ENCODE measurements around the gene ABCC5. TPM values are rescaled to one million over a fixed set of nuclear protein-coding genes. Genes with fewer than 3 reads are reported as not detected.

Gene ABCC5
- total RNA-seq, 1 donor from 2014 or later: 52.0 TPM

GRCh38 chr3:183920416-183920815, 97.3 kb downstream of the ABCC5 start:
- Histone ChIP-seq H3K36me3 (ENCODE audit: insufficient read depth, low read length) (peaks cover 13% of the 10 kb centered on the region), H3K9me3 (ENCODE audit: insufficient read depth, low read depth, low read length) (no peaks in the 10 kb centered on the region), H3K9ac (ENCODE audit: low read length) (no peak overlapping the region), H3K27me3 (ENCODE audit: insufficient read depth, low read length) (no peaks in the 10 kb centered on the region), H3K4me1 (ENCODE audit: insufficient read depth, low read length) (no peaks in the 10 kb centered on the region), H3K4me3 (ENCODE audit: insufficient read depth, low read depth, low read length) (no peak overlapping the region), H3K27ac (ENCODE audit: low read depth, low read length) (no peak overlapping the region), H4K20me1 (ENCODE audit: insufficient read depth, low read length) (no peaks in the 10 kb centered on the region), H3K4me2 (ENCODE audit: low read length) (no peak overlapping the region), H3K79me2 (ENCODE audit: insufficient read depth, low read length) (no peaks in the 10 kb centered on the region), H2AFZ (ENCODE audit: low read depth, low read length) (no peak overlapping the region)
- no peak for FAIRE-seq
- no peaks in the 10 kb centered on the region for H3K4me1 Mint-ChIP-seq (ENCODE audit: low read depth, unreplicated experiment)
- TF ChIP-seq EZH2 (IDR thresholded peaks at IDR 0.05; ENCODE audit: insufficient read depth, low read length): no peak
- TF ChIP-seq, protein P1, sequence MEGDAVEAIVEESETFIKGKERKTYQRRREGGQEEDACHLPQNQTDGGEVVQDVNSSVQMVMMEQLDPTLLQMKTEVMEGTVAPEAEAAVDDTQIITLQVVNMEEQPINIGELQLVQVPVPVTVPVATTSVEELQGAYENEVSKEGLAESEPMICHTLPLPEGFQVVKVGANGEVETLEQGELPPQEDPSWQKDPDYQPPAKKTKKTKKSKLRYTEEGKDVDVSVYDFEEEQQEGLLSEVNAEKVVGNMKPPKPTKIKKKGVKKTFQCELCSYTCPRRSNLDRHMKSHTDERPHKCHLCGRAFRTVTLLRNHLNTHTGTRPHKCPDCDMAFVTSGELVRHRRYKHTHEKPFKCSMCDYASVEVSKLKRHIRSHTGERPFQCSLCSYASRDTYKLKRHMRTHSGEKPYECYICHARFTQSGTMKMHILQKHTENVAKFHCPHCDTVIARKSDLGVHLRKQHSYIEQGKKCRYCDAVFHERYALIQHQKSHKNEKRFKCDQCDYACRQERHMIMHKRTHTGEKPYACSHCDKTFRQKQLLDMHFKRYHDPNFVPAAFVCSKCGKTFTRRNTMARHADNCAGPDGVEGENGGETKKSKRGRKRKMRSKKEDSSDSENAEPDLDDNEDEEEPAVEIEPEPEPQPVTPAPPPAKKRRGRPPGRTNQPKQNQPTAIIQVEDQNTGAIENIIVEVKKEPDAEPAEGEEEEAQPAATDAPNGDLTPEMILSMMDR (IDR thresholded peaks at IDR 0.05; ENCODE audit: insufficient read depth, low read depth, low read length): no peak
- H3K27ac Mint-ChIP-seq (ENCODE audit: unreplicated experiment): no peak overlapping the region
- H3K9me3 Mint-ChIP-seq (ENCODE audit: unreplicated experiment): peaks cover 2% of the 10 kb centered on the region
- no peaks in the 10 kb centered on the region for H3K27me3 Mint-ChIP-seq (ENCODE audit: low read depth, unreplicated experiment)
- H3K36me3 Mint-ChIP-seq (ENCODE audit: low read depth, unreplicated experiment): peaks cover 24% of the 10 kb centered on the region
- no peak overlapping the region for H3K4me3 Mint-ChIP-seq (ENCODE audit: unreplicated experiment)
- no peak for DNase-seq (ENCODE audit: low read depth)

DNA sequence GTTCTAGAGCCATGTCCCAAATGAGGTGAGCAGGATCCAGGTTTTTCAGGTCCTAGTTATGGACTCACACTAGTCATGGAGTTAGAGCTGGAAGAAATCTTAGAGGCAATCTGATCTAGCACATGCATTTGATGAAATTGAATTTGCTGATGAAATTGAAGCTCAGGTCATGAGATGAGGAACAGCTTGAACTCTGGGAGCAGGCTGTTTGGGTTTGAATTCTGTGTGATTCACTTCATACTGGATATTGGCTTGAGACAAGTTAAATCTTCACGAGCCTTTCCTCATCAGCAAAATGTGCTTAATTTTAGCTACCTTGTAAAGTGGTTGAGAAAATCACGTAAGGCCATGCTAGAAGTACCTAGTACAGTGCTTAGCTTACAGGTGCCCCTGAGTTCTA, 99.5 kb downstream of the ABCC5 start:
- Mint-ChIP-seq H3K9me3 (ENCODE audit: unreplicated experiment) (peaks cover 2% of the 10 kb centered on the region), H3K27me3 (ENCODE audit: low read depth, unreplicated experiment) (peaks cover 3% of the 10 kb centered on the region), H3K27ac (ENCODE audit: unreplicated experiment) (no peak overlapping the region), H3K4me3 (ENCODE audit: unreplicated experiment) (no peak overlapping the region), H3K36me3 (ENCODE audit: low read depth, unreplicated experiment) (peaks cover 19% of the 10 kb centered on the region), H3K4me1 (ENCODE audit: low read depth, unreplicated experiment) (no peaks in the 10 kb centered on the region)
- Histone ChIP-seq H3K27ac (ENCODE audit: low read depth, low read length) (no peak overlapping the region), H3K9me3 (ENCODE audit: insufficient read depth, low read depth, low read length) (no peaks in the 10 kb centered on the region), H3K9ac (ENCODE audit: low read length) (no peak overlapping the region), H2AFZ (ENCODE audit: low read depth, low read length) (no peak overlapping the region), H3K4me3 (ENCODE audit: insufficient read depth, low read depth, low read length) (no peak overlapping the region), H3K36me3 (ENCODE audit: insufficient read depth, low read length) (peaks cover 13% of the 10 kb centered on the region), H4K20me1 (ENCODE audit: insufficient read depth, low read length) (no peaks in the 10 kb centered on the region), H3K27me3 (ENCODE audit: insufficient read depth, low read length) (no peaks in the 10 kb centered on the region), H3K79me2 (ENCODE audit: insufficient read depth, low read length) (no peaks in the 10 kb centered on the region), H3K4me2 (ENCODE audit: low read length) (no peak overlapping the region), H3K4me1 (ENCODE audit: insufficient read depth, low read length) (no peaks in the 10 kb centered on the region)
- FAIRE-seq: no peak
- DNase-seq (ENCODE audit: low read depth): no peak
- no peak for TF ChIP-seq EZH2 (IDR thresholded peaks at IDR 0.05; ENCODE audit: insufficient read depth, low read length)
- TF ChIP-seq, protein P1 (IDR thresholded peaks at IDR 0.05; ENCODE audit: insufficient read depth, low read depth, low read length): no peak

GRCh38 chr3:183917776-183918175, 99.9 kb downstream of the ABCC5 start:
- no peak overlapping the region for H3K4me2 ChIP-seq (ENCODE audit: low read length)
- no peak overlapping the region for H3K27ac ChIP-seq (ENCODE audit: low read depth, low read length)
- TF ChIP-seq EZH2 (IDR thresholded peaks at IDR 0.05; ENCODE audit: insufficient read depth, low read length): no peak
- TF ChIP-seq, protein P1 (IDR thresholded peaks at IDR 0.05; ENCODE audit: insufficient read depth, low read depth, low read length): no peak
- no peaks in the 10 kb centered on the region for H3K9me3 ChIP-seq (ENCODE audit: insufficient read depth, low read depth, low read length)
- no peaks in the 10 kb centered on the region for H4K20me1 ChIP-seq (ENCODE audit: insufficient read depth, low read length)
- Mint-ChIP-seq H3K9me3 (ENCODE audit: unreplicated experiment) (peaks cover 2% of the 10 kb centered on the region), H3K4me3 (ENCODE audit: unreplicated experiment) (no peak overlapping the region), H3K27me3 (ENCODE audit: low read depth, unreplicated experiment) (peaks cover 3% of the 10 kb centered on the region), H3K4me1 (ENCODE audit: low read depth, unreplicated experiment) (no peaks in the 10 kb centered on the region), H3K27ac (ENCODE audit: unreplicated experiment) (no peak overlapping the region), H3K36me3 (ENCODE audit: low read depth, unreplicated experiment) (peaks cover 15% of the 10 kb centered on the region)
- DNase-seq (ENCODE audit: low read depth) (no peak), FAIRE-seq (no peak)
- peaks cover 9% of the 10 kb centered on the region for H3K36me3 ChIP-seq (ENCODE audit: insufficient read depth, low read length)
- no peak overlapping the region for H3K9ac ChIP-seq (ENCODE audit: low read length)
- no peak overlapping the region for H2AFZ ChIP-seq (ENCODE audit: low read depth, low read length)
- H3K27me3 ChIP-seq (ENCODE audit: insufficient read depth, low read length): no peaks in the 10 kb centered on the region
- H3K4me1 ChIP-seq (ENCODE audit: insufficient read depth, low read length): no peaks in the 10 kb centered on the region
- H3K79me2 ChIP-seq (ENCODE audit: insufficient read depth, low read length): no peaks in the 10 kb centered on the region
- H3K4me3 ChIP-seq (ENCODE audit: insufficient read depth, low read depth, low read length): no peak overlapping the region

All from astrocyte (in vitro differentiated cells and primary cell).